NCI-H1436 (cell line): ENCODE data around the gene FMN2.

Experiments used
- DNase-seq: peaks from one replicate; lab custom pipeline; 2025; lab: John Stamatoyannopoulos, UW

The FMN2 gene

DNA sequence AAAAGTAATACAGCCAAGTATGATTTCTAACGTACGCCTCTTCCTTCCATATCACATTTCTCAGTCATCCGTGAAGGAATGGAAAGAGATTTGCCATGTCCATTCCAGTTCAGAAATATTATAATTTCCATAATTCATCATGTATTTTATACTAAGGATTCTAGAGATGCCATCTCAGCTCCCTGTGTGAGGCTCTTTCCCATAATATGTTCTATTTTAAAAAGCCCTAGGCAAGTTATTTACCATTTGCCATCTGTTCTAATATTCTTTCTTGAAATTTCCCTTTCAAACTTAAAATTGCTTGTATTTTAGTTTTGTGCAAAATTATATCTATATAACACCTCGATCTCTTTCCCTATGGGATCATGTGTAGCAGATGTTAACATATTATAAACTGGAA is 106.7 kb downstream of the FMN2 start:
- no peak for DNase-seq

DNA sequence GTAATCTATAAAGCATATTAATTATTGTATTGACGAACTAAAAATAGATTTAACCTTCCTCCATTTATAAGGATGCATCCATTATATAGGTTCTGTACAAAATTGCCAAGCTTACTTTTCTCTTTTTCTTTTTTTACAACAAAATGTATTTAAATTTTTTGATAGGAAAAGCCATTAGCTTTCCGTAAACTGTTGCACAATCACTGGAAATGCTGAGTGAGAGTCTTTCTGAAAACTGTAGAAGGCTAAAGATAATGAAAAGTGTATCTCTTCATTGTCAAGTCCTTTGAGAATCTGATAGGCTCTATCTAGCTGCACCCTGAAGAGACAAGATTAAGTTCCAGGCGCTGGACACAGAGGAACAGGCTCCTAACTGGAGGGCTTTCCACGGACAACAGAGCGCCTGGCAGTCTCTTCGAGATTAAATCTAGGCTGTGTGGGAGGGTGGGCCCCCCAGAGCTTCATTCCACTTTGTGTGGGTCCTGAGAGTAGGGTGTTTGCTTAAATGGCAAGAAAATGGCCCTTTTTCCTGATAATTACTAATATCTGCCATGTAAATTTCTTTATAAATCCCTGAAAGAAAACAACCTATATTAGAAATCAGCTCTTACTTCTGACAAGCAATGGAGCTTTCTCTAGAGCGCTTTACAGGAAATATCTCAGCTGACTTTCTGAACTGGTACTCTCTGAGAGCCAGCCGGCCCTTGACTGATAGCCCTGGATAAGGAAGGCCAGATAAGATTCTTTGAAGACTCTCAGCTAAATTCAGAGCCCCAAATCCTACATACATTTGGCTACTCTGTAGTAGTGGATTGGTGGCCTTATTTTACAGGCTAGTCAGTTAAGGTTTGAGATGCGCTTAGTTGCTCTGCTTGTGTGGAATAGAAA is 108.3 kb downstream of the FMN2 start:
- no peak for DNase-seq

DNA sequence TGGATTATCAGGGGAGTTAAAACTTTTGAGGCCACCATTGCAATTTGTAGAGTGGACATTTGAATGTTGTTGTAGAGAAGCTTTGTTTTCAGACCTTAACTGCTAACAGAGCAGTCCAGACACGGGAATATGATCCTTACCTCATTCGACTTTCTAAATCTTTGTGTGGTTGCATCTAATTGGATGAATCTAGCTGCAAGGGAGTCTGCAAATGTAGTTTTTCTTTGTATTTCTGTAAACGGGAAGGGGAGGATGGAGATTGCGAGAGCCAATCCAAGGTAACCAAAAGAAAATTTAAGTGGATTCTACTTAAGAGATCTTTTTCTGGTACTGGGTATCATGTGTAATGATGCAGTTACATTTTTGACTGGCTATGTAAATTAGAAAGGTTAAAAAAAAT is 110.2 kb downstream of the FMN2 start:
- no peak for DNase-seq

DNA sequence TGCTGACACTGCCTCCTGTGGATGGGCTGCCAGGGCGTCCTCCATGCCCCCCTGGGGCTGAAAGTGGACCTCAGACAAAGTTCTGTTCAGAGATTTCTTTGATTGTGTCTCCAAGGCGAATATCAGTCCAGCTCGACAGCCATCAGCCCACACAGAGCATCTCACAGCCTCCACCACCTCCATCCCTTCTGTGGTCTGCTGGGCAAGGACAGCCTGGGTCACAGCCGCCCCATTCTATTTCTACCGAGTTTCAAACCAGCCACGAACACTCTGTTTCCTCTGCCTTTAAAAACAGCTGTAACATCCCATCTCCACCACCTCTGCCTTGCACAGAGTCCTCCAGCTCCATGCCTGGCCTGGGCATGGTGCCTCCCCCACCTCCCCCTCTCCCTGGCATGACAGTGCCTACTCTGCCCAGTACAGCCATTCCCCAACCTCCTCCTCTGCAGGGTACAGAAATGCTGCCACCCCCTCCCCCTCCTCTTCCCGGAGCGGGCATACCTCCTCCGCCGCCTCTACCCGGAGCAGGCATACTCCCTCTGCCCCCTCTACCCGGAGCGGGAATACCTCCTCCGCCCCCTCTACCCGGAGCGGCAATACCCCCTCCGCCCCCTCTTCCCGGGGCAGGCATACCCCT is 115.5 kb downstream of the FMN2 start:
- DNase-seq: no peak

GRCh38 chr1:240210026-240210425 is 118.3 kb downstream of the FMN2 start:
- DNase-seq: no peak

DNA sequence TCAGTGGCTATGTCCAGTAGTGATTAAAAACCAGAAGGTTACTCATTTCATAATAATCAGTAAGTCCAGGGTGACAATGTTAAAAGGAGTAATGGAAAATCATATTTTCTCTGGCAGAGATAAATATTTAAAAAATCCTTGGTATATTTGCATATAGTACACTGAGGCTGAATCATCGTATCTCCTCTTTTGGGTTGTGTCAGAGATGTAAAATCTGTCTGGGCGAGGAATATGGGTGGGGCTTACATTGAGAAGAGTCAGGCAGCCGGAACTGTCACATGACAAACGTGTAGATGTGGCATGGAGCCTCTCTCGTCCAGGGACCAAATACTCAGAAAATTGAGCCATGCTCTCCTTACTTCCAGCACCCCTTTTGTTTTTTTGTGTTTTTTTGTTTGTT is 120.9 kb downstream of the FMN2 start:
- no peak for DNase-seq

DNA sequence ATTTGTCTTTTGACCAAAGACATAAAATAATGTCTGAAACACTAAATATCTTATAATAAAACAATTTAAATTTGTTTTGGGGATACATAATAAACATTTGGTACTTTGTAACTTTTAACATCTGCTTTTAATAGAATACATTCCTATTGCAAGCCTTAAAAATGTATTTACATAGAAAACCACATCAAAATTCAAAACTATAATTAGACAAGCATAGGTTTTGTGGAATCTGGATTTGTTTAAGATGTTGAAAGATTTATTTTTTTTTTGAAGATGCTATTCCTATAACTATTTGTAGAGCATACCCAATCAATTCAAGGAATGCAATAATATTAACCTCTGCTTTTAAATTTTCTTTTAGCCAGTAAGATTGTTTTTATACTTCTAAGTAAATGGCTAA is 125.7 kb downstream of the FMN2 start:
- DNase-seq: no peak

GRCh38 chr1:240219104-240219503 is 127.4 kb downstream of the FMN2 start:
- no peak for DNase-seq

- no peak for DNase-seq
These were observed 134.4 kb downstream of the FMN2 start for GRCh38 chr1:240226102-240226501.

- no peak for DNase-seq
These were observed 139.1 kb downstream of the FMN2 start for GRCh38 chr1:240230816-240231215.

GRCh38 chr1:240232530-240232929 is 140.8 kb downstream of the FMN2 start:
- no peak for DNase-seq

- no peak for DNase-seq
These were observed 143.0 kb downstream of the FMN2 start for GRCh38 chr1:240234485-240235210.

DNA sequence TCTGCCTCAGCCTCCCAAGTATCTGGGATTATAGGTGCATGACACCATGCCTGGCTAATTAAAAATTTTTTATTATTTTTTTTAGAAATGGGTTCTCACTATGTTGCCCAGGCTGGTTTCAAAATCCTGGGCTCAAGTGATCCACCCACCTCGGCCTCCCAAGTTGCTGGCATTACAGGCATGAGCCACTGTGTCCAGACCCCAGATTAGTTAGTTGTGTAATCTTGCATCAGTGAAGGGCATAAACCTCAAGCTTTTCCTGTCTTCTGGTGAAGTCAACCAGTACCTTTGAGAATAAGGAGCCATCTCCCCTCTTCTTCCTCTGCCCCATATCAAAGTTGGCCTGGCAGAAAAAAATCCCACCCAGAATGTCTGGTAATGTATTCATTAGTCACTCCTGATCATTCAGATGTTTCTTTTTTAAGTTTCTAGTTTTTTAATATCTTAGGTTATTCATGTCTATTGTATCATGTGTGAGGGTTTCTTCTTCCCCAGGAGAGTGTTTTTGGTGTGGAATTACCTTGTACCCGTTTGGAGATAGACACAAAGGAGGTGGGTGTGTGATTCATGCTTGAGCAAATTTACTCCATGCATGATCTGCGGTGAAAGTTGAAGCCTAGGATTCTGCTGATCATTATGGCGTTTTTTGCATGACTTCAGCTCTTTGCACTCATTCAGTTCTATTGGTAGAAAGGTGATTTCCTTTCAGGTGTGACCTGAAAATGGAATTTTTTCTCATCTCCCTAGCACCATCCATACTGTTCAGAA is 144.0 kb downstream of the FMN2 start:
- no peak for DNase-seq

- DNase-seq: no peak
These were observed 145.6 kb downstream of the FMN2 start for GRCh38 chr1:240237305-240237721.

DNA sequence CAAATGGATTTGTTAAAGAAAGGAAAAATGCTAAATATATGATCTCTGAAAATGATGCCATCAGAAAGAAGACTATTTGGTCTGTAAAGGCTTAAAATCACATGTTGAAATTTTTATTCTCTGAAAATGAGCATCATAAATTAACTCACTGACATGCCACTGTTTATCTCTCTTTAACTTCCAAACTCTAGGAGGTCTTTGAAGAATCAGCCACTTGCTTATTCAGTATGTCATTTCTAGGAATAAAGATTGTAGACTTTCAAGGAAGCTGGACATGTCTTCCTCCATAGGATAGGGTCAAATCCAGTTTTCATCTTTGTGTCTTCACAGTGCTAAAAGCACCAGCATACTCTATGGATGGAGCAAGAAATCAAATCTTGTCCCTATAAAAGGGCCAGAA is 147.6 kb downstream of the FMN2 start:
- DNase-seq: no peak

- DNase-seq: no peak
These were observed 149.6 kb downstream of the FMN2 start for GRCh38 chr1:240241278-240241677.

GRCh38 chr1:240242601-240243144 is 151.0 kb downstream of the FMN2 start:
- DNase-seq: no peak

GRCh38 chr1:240244968-240245628 is 153.4 kb downstream of the FMN2 start:
- DNase-seq: no peak

GRCh38 chr1:240245629-240246020 is 153.9 kb downstream of the FMN2 start:
- no peak for DNase-seq

DNA sequence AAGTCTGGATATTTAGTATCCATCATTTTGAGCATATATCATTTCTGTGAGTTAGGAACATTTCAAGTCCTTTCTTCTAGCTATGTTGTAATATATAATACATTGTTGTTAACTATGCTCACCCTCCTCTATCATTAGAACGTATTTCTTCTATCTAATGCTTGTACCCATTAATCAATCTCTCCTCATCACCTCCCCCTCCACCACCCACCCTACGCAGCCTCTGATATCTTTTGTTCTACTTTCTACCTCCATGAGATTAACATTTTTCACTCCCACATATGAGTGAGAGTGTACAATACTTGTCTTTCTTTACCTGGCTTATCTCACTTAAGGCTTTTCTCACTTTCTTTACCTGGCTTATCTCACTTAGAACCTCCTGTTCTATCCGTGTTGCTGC is 156.2 kb downstream of the FMN2 start:
- DNase-seq: no peak

DNA sequence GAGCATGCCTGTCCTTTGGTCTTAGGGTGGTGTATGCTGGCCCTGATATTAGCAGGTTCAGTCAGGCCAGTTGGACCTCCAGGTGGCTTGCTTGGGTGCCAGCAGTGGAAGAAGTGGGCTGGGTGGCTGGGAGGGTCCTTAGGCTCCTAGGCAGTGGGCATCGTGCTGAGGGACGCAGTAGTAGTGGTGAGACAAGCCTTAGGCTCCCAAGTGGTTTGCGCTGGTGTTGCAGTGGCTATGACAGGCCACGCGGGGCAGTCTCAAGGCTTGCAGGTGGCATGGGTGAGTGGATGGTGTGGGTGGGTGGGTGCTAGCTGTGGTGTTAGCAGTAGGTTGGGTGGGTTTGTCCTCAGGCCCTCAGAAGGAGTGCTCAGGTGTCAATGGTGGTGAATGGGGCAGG is 162.3 kb downstream of the FMN2 start:
- no peak for DNase-seq
